ENCODE measurements around the gene SHC2. TPM values are rescaled to one million over a fixed set of nuclear protein-coding genes. Genes with fewer than 3 reads are reported as not detected.

SHC2 gene
- total RNA-seq, 1 experiment from 2014 or later, result 1.1 TPM

DNA sequence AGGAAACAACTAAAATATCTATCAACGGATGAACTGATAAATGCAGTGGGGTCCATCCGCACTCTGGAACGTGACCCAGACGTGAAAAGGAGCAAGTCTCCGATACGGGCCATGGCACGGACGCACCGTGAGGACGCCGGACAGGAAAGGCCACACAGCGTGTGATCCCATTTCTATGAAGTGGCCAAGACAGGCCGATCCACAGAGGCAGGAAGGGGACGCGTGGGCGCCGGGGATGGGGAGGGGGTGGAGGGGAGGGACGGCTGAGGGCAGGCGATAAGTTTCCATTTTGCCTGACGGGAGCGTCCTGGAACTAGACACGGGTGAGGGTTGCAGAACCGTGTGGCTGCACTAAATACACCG lies 13.8 kb downstream of the SHC2 start:
- intact Hi-C loops (cut with micrococcal nuclease; ENCODE audit: unreplicated experiment), result no loop called here
- CTCF ChIA-PET, result no interaction called here
- BruUV-seq (replicated peaks), result no TSS peak
- no peaks in the 10 kb centered on the region for H3K9me3 ChIP-seq (ENCODE audit: low read depth, low read length, poor library complexity, severe bottlenecking)
- TF ChIP-seq EZH2 (IDR thresholded peaks at IDR 0.05; ENCODE audit: borderline replicate concordance, low read depth, low read length, poor library complexity, severe bottlenecking), result no peak
- TF ChIP-seq, protein P1, sequence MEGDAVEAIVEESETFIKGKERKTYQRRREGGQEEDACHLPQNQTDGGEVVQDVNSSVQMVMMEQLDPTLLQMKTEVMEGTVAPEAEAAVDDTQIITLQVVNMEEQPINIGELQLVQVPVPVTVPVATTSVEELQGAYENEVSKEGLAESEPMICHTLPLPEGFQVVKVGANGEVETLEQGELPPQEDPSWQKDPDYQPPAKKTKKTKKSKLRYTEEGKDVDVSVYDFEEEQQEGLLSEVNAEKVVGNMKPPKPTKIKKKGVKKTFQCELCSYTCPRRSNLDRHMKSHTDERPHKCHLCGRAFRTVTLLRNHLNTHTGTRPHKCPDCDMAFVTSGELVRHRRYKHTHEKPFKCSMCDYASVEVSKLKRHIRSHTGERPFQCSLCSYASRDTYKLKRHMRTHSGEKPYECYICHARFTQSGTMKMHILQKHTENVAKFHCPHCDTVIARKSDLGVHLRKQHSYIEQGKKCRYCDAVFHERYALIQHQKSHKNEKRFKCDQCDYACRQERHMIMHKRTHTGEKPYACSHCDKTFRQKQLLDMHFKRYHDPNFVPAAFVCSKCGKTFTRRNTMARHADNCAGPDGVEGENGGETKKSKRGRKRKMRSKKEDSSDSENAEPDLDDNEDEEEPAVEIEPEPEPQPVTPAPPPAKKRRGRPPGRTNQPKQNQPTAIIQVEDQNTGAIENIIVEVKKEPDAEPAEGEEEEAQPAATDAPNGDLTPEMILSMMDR (conservative IDR thresholded peaks at IDR 0.05; ENCODE audit: low read depth, low read length), result no peak
- POLR2A ChIA-PET (ENCODE audit: low non-redundant PET), result no interaction called here
- H3K27ac ChIP-seq (ENCODE audit: low read depth, low read length, poor library complexity, severe bottlenecking), result no peak overlapping the region
- DNase-seq (ENCODE audit: low spot score), result no peak
- no peaks in the 10 kb centered on the region for H3K27me3 ChIP-seq (replicated peaks; ENCODE audit: insufficient read depth, low read depth, low read length, poor library complexity)
- H3K4me1 ChIP-seq (ENCODE audit: insufficient read depth, low read length, poor library complexity, severe bottlenecking), result no peaks in the 10 kb centered on the region
- H3K36me3 ChIP-seq (ENCODE audit: insufficient read depth, low read length, poor library complexity, severe bottlenecking), result no peaks in the 10 kb centered on the region
- H3K4me3 ChIP-seq (ENCODE audit: low read depth, low read length, poor library complexity, severe bottlenecking), result no peak overlapping the region

DNA sequence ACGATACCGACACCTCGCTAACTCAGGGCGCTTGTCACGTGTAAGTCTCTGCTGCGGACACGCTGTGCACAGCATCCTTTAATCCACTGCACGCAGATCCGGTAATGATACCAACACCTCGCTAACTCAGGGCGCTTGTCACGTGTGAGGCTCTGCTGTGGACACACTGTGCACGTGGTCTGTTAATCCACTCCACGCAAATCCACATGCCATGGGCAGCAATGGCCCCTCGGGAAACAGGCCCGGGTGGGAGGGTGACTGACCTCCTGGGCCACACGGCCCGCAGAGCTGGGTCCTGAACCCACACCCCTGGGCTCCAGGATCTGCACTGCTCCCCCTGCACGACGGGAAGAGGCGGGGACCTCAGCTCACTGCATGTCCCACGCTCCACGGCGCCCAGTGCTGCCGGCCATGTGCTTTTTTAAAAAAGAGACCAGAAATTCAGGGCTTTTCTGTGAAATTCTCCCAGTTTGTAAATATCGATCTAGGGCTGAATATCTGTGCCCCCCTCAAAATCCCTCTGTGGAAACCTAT lies 16.1 kb downstream of the SHC2 start:
- BruUV-seq (replicated peaks), result no TSS peak
- Histone ChIP-seq H3K36me3 (ENCODE audit: insufficient read depth, low read length, poor library complexity, severe bottlenecking) (no peaks in the 10 kb centered on the region), H3K27ac (ENCODE audit: low read depth, low read length, poor library complexity, severe bottlenecking) (no peak overlapping the region), H3K4me3 (ENCODE audit: low read depth, low read length, poor library complexity, severe bottlenecking) (no peak overlapping the region), H3K4me1 (ENCODE audit: insufficient read depth, low read length, poor library complexity, severe bottlenecking) (no peaks in the 10 kb centered on the region), H3K9me3 (ENCODE audit: low read depth, low read length, poor library complexity, severe bottlenecking) (no peaks in the 10 kb centered on the region), H3K27me3 (replicated peaks; ENCODE audit: insufficient read depth, low read depth, low read length, poor library complexity) (no peaks in the 10 kb centered on the region)
- CTCF ChIA-PET, result no interaction called here
- POLR2A ChIA-PET (ENCODE audit: low non-redundant PET), result no interaction called here
- no peak for DNase-seq (ENCODE audit: low spot score)
- no peak for TF ChIP-seq EZH2 (IDR thresholded peaks at IDR 0.05; ENCODE audit: borderline replicate concordance, low read depth, low read length, poor library complexity, severe bottlenecking)
- TF ChIP-seq, protein P1 (conservative IDR thresholded peaks at IDR 0.05; ENCODE audit: low read depth, low read length), result no peak
- intact Hi-C loops (cut with micrococcal nuclease; ENCODE audit: unreplicated experiment), result no loop called here

DNA sequence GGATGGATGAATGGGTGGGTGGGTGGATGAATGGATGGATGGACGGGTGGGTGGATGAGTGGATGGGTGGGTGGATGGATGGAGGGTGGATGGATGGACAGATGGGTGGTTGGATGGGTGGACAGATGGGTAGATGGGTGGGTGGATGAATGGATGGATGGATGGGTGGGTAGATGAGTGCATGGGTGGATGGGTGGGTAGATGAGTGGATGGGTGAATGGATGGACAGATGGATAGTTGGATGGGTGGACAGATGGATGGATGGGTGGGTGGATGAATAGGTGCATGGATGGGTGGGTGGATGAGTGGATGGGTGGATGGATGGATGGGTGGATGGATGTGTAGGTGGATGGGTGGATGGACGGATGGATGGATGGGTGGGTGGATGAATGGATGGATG lies 17.8 kb downstream of the SHC2 start:
- DNase-seq (ENCODE audit: low spot score), result no peak
- intact Hi-C loops (cut with micrococcal nuclease; ENCODE audit: unreplicated experiment), result no loop called here
- no peaks in the 10 kb centered on the region for H3K27me3 ChIP-seq (replicated peaks; ENCODE audit: insufficient read depth, low read depth, low read length, poor library complexity)
- no TSS peak for BruUV-seq (replicated peaks)
- H3K4me3 ChIP-seq (ENCODE audit: low read depth, low read length, poor library complexity, severe bottlenecking), result no peak overlapping the region
- ChIA-PET CTCF (no interaction called here), POLR2A (ENCODE audit: low non-redundant PET) (no interaction called here)
- no peak overlapping the region for H3K27ac ChIP-seq (ENCODE audit: low read depth, low read length, poor library complexity, severe bottlenecking)
- no peaks in the 10 kb centered on the region for H3K36me3 ChIP-seq (ENCODE audit: insufficient read depth, low read length, poor library complexity, severe bottlenecking)
- TF ChIP-seq, protein P1 (conservative IDR thresholded peaks at IDR 0.05; ENCODE audit: low read depth, low read length), result no peak
- TF ChIP-seq EZH2 (IDR thresholded peaks at IDR 0.05; ENCODE audit: borderline replicate concordance, low read depth, low read length, poor library complexity, severe bottlenecking), result no peak
- H3K4me1 ChIP-seq (ENCODE audit: insufficient read depth, low read length, poor library complexity, severe bottlenecking), result no peaks in the 10 kb centered on the region
- no peaks in the 10 kb centered on the region for H3K9me3 ChIP-seq (ENCODE audit: low read depth, low read length, poor library complexity, severe bottlenecking)
